Spleen (tissue), 7 donors: ENCODE data around the gene IFT52.

Experiments used
- CTCF ChIP-seq, 11 experiments: fragments of 200-600 bp in 7 of 11; fragments of 450-650 bp in 4 of 11; sonication (generic) in 4 of 11; IDR thresholded peaks in 8 of 11; conservative IDR thresholded peaks in 3 of 11; 1 replicate in 7 of 11; 2 replicates in 4 of 11; pipeline versions ENCODE4 v1.4.0 to v1.8.0; 2016 to 2021; ENCODE audit warnings: antibody characterized with exemption in 11 of 11, inconsistent platforms in 4 of 11, mild to moderate bottlenecking in 1 of 11
- POLR2A ChIP-seq, 3 donors: fragments of 450-650 bp; IDR thresholded peaks; one replicate each; pipeline ENCODE4 v1.5.1; 2017; ENCODE audit warnings: antibody characterized with exemption in 3 of 3, mild to moderate bottlenecking in 1 of 3
- donor health status: DM: no; HTN: no; CAD: no; lungs with moderate emphysema.
- donor health status: DM: no; HTN: no; CAD: no.
- donor health status: DM: no; HTN: no; CAD: no.

- no peak for TF ChIP-seq CTCF (IDR thresholded peaks at IDR 0.05 in 8 of 11, conservative IDR thresholded peaks at IDR 0.05 in 3 of 11)
- no peak for TF ChIP-seq POLR2A (IDR thresholded peaks at IDR 0.05)
Measured at GRCh38 chr20:43680981-43681380, 90.2 kb downstream of the IFT52 start.
